HepG2 (cell line): Measurements from ENCODE around the gene HNRNPC. TPM values are rescaled to one million over a fixed set of nuclear protein-coding genes. Genes with fewer than 3 reads are reported as not detected.

Source experiments
- ARID3A ChIP-seq: IDR thresholded peaks from 2 replicates; pipeline ENCODE4 v1.6.1; 2012; ENCODE audit warnings: low read depth, low read length, improper control_type of control experiment
- ARID5B ChIP-seq: IDR thresholded peaks from 2 replicates; pipeline ENCODE4 v1.4.0; 2020; ENCODE audit warnings: mild to moderate bottlenecking, missing genetic modification reagents
- ATF2 ChIP-seq: sonication (generic); formaldehyde crosslinking; IDR thresholded peaks from 2 replicates; pipeline ENCODE4 v1.4.0; 2020; ENCODE audit warnings: missing genetic modification reagents
- CEBPB ChIP-seq: IDR thresholded peaks from 2 replicates; pipeline ENCODE4 v1.6.1; 2011; ENCODE audit warnings: low read depth, low read length, improper control_type of control experiment, borderline replicate concordance
- EZH2 ChIP-seq: conservative IDR thresholded peaks from 2 replicates; pipeline ENCODE4 v1.6.1; 2012; ENCODE audit warnings: mild to moderate bottlenecking, low read depth, low read length, moderate library complexity
- LCORL ChIP-seq, 2 experiments: fragments of 450-650 bp in 1 of 2; sonication (generic) in 1 of 2; formaldehyde crosslinking in 1 of 2; IDR thresholded peaks; 2 replicates each; pipeline versions ENCODE4 v1.5.0 to v1.6.1; 2017 to 2020; ENCODE audit warnings: antibody characterized with exemption in 1 of 2, missing genetic modification reagents in 1 of 2
- RNF2 ChIP-seq: fragments of 450-650 bp; conservative IDR thresholded peaks from 2 replicates; pipeline ENCODE4 v1.6.1; 2016; ENCODE audit warnings: low read depth
- SKIL ChIP-seq: sonication (generic); formaldehyde crosslinking; IDR thresholded peaks from 2 replicates; pipeline ENCODE4 v1.8.0; 2022; ENCODE audit warnings: missing genetic modification reagents, mild to moderate bottlenecking, moderate library complexity, borderline replicate concordance
- SRF ChIP-seq: IDR thresholded peaks from 2 replicates; pipeline ENCODE4 v1.6.1; 2011; ENCODE audit warnings: mild to moderate bottlenecking, low read depth, low read length, moderate library complexity
- ZNF282 ChIP-seq: fragments of 450-650 bp; IDR thresholded peaks from 2 replicates; pipeline ENCODE4 v1.6.1; 2018; ENCODE audit not compliant: partially characterized antibody
- ZNF331 ChIP-seq: sonication (generic); formaldehyde crosslinking; IDR thresholded peaks from 2 replicates; pipeline ENCODE4 v1.4.0; 2020; ENCODE audit warnings: missing genetic modification reagents
- ZNF773 ChIP-seq: sonication (generic); formaldehyde crosslinking; IDR thresholded peaks from 2 replicates; pipeline ENCODE4 v1.4.0; 2020; ENCODE audit warnings: missing genetic modification reagents, borderline replicate concordance
- ZNF784 ChIP-seq: sonication (generic); formaldehyde crosslinking; IDR thresholded peaks from 2 replicates; pipeline ENCODE4 v1.5.1; 2020; ENCODE audit warnings: missing genetic modification reagents, mild to moderate bottlenecking, borderline replicate concordance
- polyA plus RNA-seq, 8 experiments: library from polyadenylated mRNA; depleted of rRNA in 3 of 8; stranded (reverse) in 7 of 8; unstranded in 1 of 8; fragments of >200 nt; fragmentation: Illumina TruSeq in 4 of 8; extraction: Trizol in 4 of 8; gene quantifications; 2 replicates each; pipeline versions ENCODE4 v1.2.1 to v1.2.3, GENCODE V29; 2011 to 2016; ENCODE audit warnings: low read depth in 4 of 8, missing spikeins in 1 of 8, mixed read lengths in 1 of 8; ENCODE audit not compliant: insufficient read depth in 1 of 8
- total RNA-seq, 5 experiments: library from RNA; depleted of rRNA; stranded (reverse); fragments of >200 nt; fragmentation: Illumina TruSeq; extraction: Trizol; gene quantifications; 2 replicates each; pipeline ENCODE4 v1.2.3, GENCODE V29; 2016; ENCODE audit warnings: low read depth in 1 of 5

The HNRNPC gene
- total and polyA plus RNA-seq, 2 of the 13 experiments (the other 11 are each of a cell fraction or from before 2014, with no cell fraction given) = 628 to 1,099 TPM

GRCh38 chr14:21302013-21302835, 33.0 kb upstream of the HNRNPC start (continued):
- TF ChIP-seq CEBPB (peak; percentile 13; the same call in 1 of the 2 replicates), SRF (no peak), ARID3A (peak; percentile 37; the same call in 1 of the 2 replicates), ATF2 (CRISPR knock-in tag) (no peak), EZH2 (no peak), ARID5B (CRISPR knock-in tag) (peak; percentile 49; the same call in 1 of the 2 replicates), RNF2 (no peak), ZNF282 (no peak), ZNF784 (CRISPR knock-in tag) (no peak), LCORL (IDR thresholded peaks at IDR 0.05) (no peak; the same call in 1 of the 2 replicates), LCORL (CRISPR knock-in tag; IDR thresholded peaks at IDR 0.05) (no peak), SKIL (CRISPR knock-in tag) (no peak), ZNF331 (CRISPR knock-in tag) (no peak), ZNF773 (no peak)
